IMR-90 (cell line): Measurements from ENCODE around the gene HECW1.

Experiments
- MAFK ChIP-seq: IDR thresholded peaks from 2 replicates; pipeline ENCODE4 v1.6.1; 2012; ENCODE audit warnings: low read depth, low read length, improper control_type of control experiment
- NFE2L2 ChIP-seq: fragments of 150-350 bp; IDR thresholded peaks from 2 replicates; pipeline ENCODE4 v1.6.1; 2016; ENCODE audit warnings: low read depth, mild to moderate bottlenecking, low read length
- POLR2A ChIP-seq: IDR thresholded peaks from 2 replicates; pipeline ENCODE4 v1.6.1; 2012; ENCODE audit warnings: mild to moderate bottlenecking, low read depth, low read length
- RFX5 ChIP-seq: IDR thresholded peaks from 2 replicates; pipeline ENCODE4 v1.8.0; 2012; ENCODE audit warnings: low read depth, mild to moderate bottlenecking, low read length, moderate library complexity
- USF2 ChIP-seq: fragments of 150-350 bp; IDR thresholded peaks from 2 replicates; pipeline ENCODE4 v1.6.1; 2017; ENCODE audit warnings: mild to moderate bottlenecking, antibody characterized with exemption, low read length, low read depth
- TF ChIP-seq, protein P1 (sequence below): conservative IDR thresholded peaks from 2 replicates; pipeline ENCODE4 v1.5.1; 2012; ENCODE audit warnings: mild to moderate bottlenecking, low read depth, low read length, improper control_type of control experiment

- TF ChIP-seq MAFK (no peak), POLR2A (no peak), USF2 (no peak), RFX5 (no peak), NFE2L2 (no peak)
- TF ChIP-seq, protein P1, sequence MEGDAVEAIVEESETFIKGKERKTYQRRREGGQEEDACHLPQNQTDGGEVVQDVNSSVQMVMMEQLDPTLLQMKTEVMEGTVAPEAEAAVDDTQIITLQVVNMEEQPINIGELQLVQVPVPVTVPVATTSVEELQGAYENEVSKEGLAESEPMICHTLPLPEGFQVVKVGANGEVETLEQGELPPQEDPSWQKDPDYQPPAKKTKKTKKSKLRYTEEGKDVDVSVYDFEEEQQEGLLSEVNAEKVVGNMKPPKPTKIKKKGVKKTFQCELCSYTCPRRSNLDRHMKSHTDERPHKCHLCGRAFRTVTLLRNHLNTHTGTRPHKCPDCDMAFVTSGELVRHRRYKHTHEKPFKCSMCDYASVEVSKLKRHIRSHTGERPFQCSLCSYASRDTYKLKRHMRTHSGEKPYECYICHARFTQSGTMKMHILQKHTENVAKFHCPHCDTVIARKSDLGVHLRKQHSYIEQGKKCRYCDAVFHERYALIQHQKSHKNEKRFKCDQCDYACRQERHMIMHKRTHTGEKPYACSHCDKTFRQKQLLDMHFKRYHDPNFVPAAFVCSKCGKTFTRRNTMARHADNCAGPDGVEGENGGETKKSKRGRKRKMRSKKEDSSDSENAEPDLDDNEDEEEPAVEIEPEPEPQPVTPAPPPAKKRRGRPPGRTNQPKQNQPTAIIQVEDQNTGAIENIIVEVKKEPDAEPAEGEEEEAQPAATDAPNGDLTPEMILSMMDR = no peak
These were observed 266.8 kb downstream of the HECW1 start for GRCh38 chr7:43379210-43379609.
